Astrocyte (in vitro differentiated cells and primary cell): Measurements from ENCODE around the gene INVS. TPM values are rescaled to one million over a fixed set of nuclear protein-coding genes. Genes with fewer than 3 reads are reported as not detected.

Experiments
- DNase-seq: peaks from one replicate; pipeline ENCODE4 v3.0.0-alpha.2; 2010; ENCODE audit warnings: low read depth
- FAIRE-seq: peaks from 2 replicates; lab custom pipeline; 2011; peaks lifted over from hg19 to GRCh38; lab: Jason Lieb, UNC
- H2AFZ ChIP-seq: 2 replicates; pipeline ENCODE4 v1.6.0; 2012; ENCODE audit warnings: low read depth, low read length, inconsistent platforms
- H3K27ac ChIP-seq: 2 replicates; pipeline ENCODE4 v1.5.1; 2011; ENCODE audit warnings: low read depth, low read length, inconsistent platforms
- H3K27me3 ChIP-seq: 2 replicates; pipeline ENCODE4 v1.6.0; 2011; ENCODE audit warnings: low read length, inconsistent platforms; ENCODE audit not compliant: insufficient read depth
- H3K36me3 ChIP-seq: 2 replicates; pipeline ENCODE4 v1.5.1; 2011; ENCODE audit warnings: low read length, inconsistent platforms; ENCODE audit not compliant: insufficient read depth
- H3K4me1 ChIP-seq: 2 replicates; pipeline ENCODE4 v1.5.1; 2011; ENCODE audit warnings: low read length, inconsistent platforms; ENCODE audit not compliant: insufficient read depth
- H3K4me2 ChIP-seq: 2 replicates; pipeline ENCODE4 v1.6.0; 2012; ENCODE audit warnings: low read length, inconsistent platforms
- H3K4me3 ChIP-seq: 2 replicates; pipeline ENCODE4 v1.5.1; 2011; ENCODE audit warnings: low read depth, mild to moderate bottlenecking, low read length, inconsistent platforms; ENCODE audit not compliant: insufficient read depth
- H3K79me2 ChIP-seq: 2 replicates; pipeline ENCODE4 v1.6.0; 2012; ENCODE audit warnings: mild to moderate bottlenecking, low read length, inconsistent platforms; ENCODE audit not compliant: insufficient read depth
- H3K9ac ChIP-seq: 2 replicates; pipeline ENCODE4 v1.6.0; 2012; ENCODE audit warnings: mild to moderate bottlenecking, low read length, inconsistent platforms
- H3K9me3 ChIP-seq: 2 replicates; pipeline ENCODE4 v1.5.1; 2012; ENCODE audit warnings: low read depth, mild to moderate bottlenecking, low read length, inconsistent platforms; ENCODE audit not compliant: insufficient read depth
- H4K20me1 ChIP-seq: 2 replicates; pipeline ENCODE4 v1.6.0; 2012; ENCODE audit warnings: low read length, inconsistent platforms; ENCODE audit not compliant: insufficient read depth
- H3K27ac Mint-ChIP-seq: one replicate; pipeline ENCODE4 v1.8.0; 2021; ENCODE audit warnings: mild to moderate bottlenecking, mixed read lengths; ENCODE audit not compliant: unreplicated experiment
- H3K27me3 Mint-ChIP-seq: one replicate; pipeline ENCODE4 v1.8.0; 2021; ENCODE audit warnings: low read depth, mixed read lengths; ENCODE audit not compliant: unreplicated experiment
- H3K36me3 Mint-ChIP-seq: one replicate; pipeline ENCODE4 v1.8.0; 2021; ENCODE audit warnings: low read depth, mixed read lengths; ENCODE audit not compliant: unreplicated experiment
- H3K4me1 Mint-ChIP-seq: one replicate; pipeline ENCODE4 v1.8.0; 2021; ENCODE audit warnings: low read depth, mixed read lengths; ENCODE audit not compliant: unreplicated experiment
- H3K4me3 Mint-ChIP-seq: one replicate; pipeline ENCODE4 v1.8.0; 2021; ENCODE audit warnings: mild to moderate bottlenecking, moderate library complexity, mixed read lengths; ENCODE audit not compliant: unreplicated experiment
- H3K9me3 Mint-ChIP-seq: one replicate; pipeline ENCODE4 v1.8.0; 2021; ENCODE audit warnings: mild to moderate bottlenecking, mixed read lengths; ENCODE audit not compliant: unreplicated experiment
- CTCF ChIP-seq: IDR thresholded peaks from 2 replicates; pipeline ENCODE4 v1.5.1; 2011; ENCODE audit warnings: low read depth, mild to moderate bottlenecking, inconsistent platforms, low read length, moderate library complexity; ENCODE audit not compliant: insufficient read depth
- EZH2 ChIP-seq: IDR thresholded peaks from 2 replicates; pipeline ENCODE4 v1.6.1; 2012; ENCODE audit warnings: mild to moderate bottlenecking, low read length, inconsistent platforms; ENCODE audit not compliant: insufficient read depth
- total RNA-seq: library from RNA; stranded (reverse); gene quantifications from 2 replicates; pipeline ENCODE4 v1.2.1, GENCODE V29; 2021

The INVS gene
- total RNA-seq, 1 donor from 2014 or later: 17.5 TPM

- Mint-ChIP-seq H3K9me3 (no peaks in the 10 kb centered on the region), H3K36me3 (peaks cover 36% of the 10 kb centered on the region), H3K27me3 (no peaks in the 10 kb centered on the region), H3K27ac (no peak overlapping the region), H3K4me1 (peaks cover 3% of the 10 kb centered on the region), H3K4me3 (no peak overlapping the region)
- no peak overlapping the region for H2AFZ ChIP-seq
- no peaks in the 10 kb centered on the region for H3K27me3 ChIP-seq
- no peak for TF ChIP-seq EZH2
- TF ChIP-seq CTCF: no peak
- FAIRE-seq (no peak), DNase-seq (no peak)
- no peaks in the 10 kb centered on the region for H3K4me1 ChIP-seq
- H3K4me3 ChIP-seq: no peak overlapping the region
- H3K9me3 ChIP-seq: no peaks in the 10 kb centered on the region
- no peak overlapping the region for H3K27ac ChIP-seq
- H4K20me1 ChIP-seq: peaks cover 26% of the 10 kb centered on the region
- no peaks in the 10 kb centered on the region for H3K79me2 ChIP-seq
- H3K36me3 ChIP-seq: peaks cover 15% of the 10 kb centered on the region
- H3K9ac ChIP-seq: no peak overlapping the region
- no peak overlapping the region for H3K4me2 ChIP-seq
These were observed 193.4 kb downstream of the INVS start for GRCh38 chr9:100292414-100292813.

GRCh38 chr9:100294341-100294740 lies 195.3 kb downstream of the INVS start:
- no peaks in the 10 kb centered on the region for H3K27me3 ChIP-seq
- H3K4me3 Mint-ChIP-seq: no peak overlapping the region
- no peak overlapping the region for H3K4me2 ChIP-seq
- no peak overlapping the region for H3K27ac Mint-ChIP-seq
- no peaks in the 10 kb centered on the region for H3K4me1 ChIP-seq
- peaks cover 31% of the 10 kb centered on the region for H3K36me3 Mint-ChIP-seq
- no peak overlapping the region for H3K4me3 ChIP-seq
- peaks cover 3% of the 10 kb centered on the region for H3K79me2 ChIP-seq
- H3K36me3 ChIP-seq: peaks cover 23% of the 10 kb centered on the region
- H3K9me3 ChIP-seq: no peaks in the 10 kb centered on the region
- H3K9me3 Mint-ChIP-seq: no peaks in the 10 kb centered on the region
- H4K20me1 ChIP-seq: peaks cover 26% of the 10 kb centered on the region
- FAIRE-seq (no peak), DNase-seq (peak; percentile 58)
- H3K9ac ChIP-seq: no peak overlapping the region
- H3K4me1 Mint-ChIP-seq: peaks cover 2% of the 10 kb centered on the region
- H2AFZ ChIP-seq: no peak overlapping the region
- no peak overlapping the region for H3K27ac ChIP-seq
- TF ChIP-seq CTCF: no peak
- TF ChIP-seq EZH2: no peak
- H3K27me3 Mint-ChIP-seq: no peaks in the 10 kb centered on the region

- Histone ChIP-seq H3K79me2 (peaks cover 3% of the 10 kb centered on the region), H3K27ac (no peak overlapping the region), H3K9ac (no peak overlapping the region), H3K27me3 (no peaks in the 10 kb centered on the region), H4K20me1 (peaks cover 26% of the 10 kb centered on the region), H2AFZ (no peak overlapping the region), H3K36me3 (peaks cover 23% of the 10 kb centered on the region), H3K4me1 (no peaks in the 10 kb centered on the region), H3K4me2 (no peak overlapping the region), H3K9me3 (no peaks in the 10 kb centered on the region), H3K4me3 (no peak overlapping the region)
- no peak overlapping the region for H3K27ac Mint-ChIP-seq
- H3K27me3 Mint-ChIP-seq: no peaks in the 10 kb centered on the region
- peaks cover 31% of the 10 kb centered on the region for H3K36me3 Mint-ChIP-seq
- no peak for FAIRE-seq
- TF ChIP-seq EZH2 (no peak), CTCF (no peak)
- no peak overlapping the region for H3K4me3 Mint-ChIP-seq
- peaks cover 3% of the 10 kb centered on the region for H3K4me1 Mint-ChIP-seq
- no peaks in the 10 kb centered on the region for H3K9me3 Mint-ChIP-seq
- DNase-seq: no peak
These were observed 195.8 kb downstream of the INVS start for GRCh38 chr9:100294806-100295205.
